Trophoblast cell (in vitro differentiated cells and primary cell): ENCODE data around the gene TACC2.

ENCODE experiments used
- DNase-seq, 2 donors: peaks; one replicate each; pipeline ENCODE4 v3.0.0-alpha.2; 2016
- H2AFZ ChIP-seq: 2 replicates; pipeline ENCODE4 v1.6.1; 2013; ENCODE audit warnings: low read length, moderate library complexity, mild to moderate bottlenecking; ENCODE audit not compliant: insufficient read depth, poor library complexity
- H2AK5ac ChIP-seq: 2 replicates; pipeline ENCODE4 v1.6.1; 2013; ENCODE audit warnings: mild to moderate bottlenecking, low read length
- H2BK120ac ChIP-seq: 2 replicates; pipeline ENCODE4 v1.6.1; 2013; ENCODE audit warnings: low read length, mild to moderate bottlenecking, moderate library complexity; ENCODE audit not compliant: insufficient read depth, poor library complexity
- H2BK12ac ChIP-seq: 2 replicates; pipeline ENCODE4 v1.6.1; 2013; ENCODE audit warnings: mild to moderate bottlenecking, low read length, moderate library complexity
- H2BK5ac ChIP-seq: 2 replicates; pipeline ENCODE4 v1.6.1; 2013; ENCODE audit warnings: low read length, low read depth, moderate library complexity, mild to moderate bottlenecking; ENCODE audit not compliant: poor library complexity
- H3K14ac ChIP-seq: 2 replicates; pipeline ENCODE4 v1.6.1; 2013; ENCODE audit warnings: mild to moderate bottlenecking, low read length
- H3K18ac ChIP-seq: 2 replicates; pipeline ENCODE4 v1.6.1; 2013; ENCODE audit warnings: mild to moderate bottlenecking, low read length
- H3K23ac ChIP-seq: 2 replicates; pipeline ENCODE4 v1.6.1; 2013; ENCODE audit warnings: low read length
- H3K27ac ChIP-seq: 2 replicates; pipeline ENCODE4 v1.5.1; 2013; ENCODE audit warnings: low read depth, mild to moderate bottlenecking, inconsistent platforms, low read length, moderate library complexity
- H3K27me3 ChIP-seq: 2 replicates; pipeline ENCODE4 v1.6.1; 2013; ENCODE audit warnings: inconsistent platforms, mild to moderate bottlenecking, low read length, moderate library complexity; ENCODE audit not compliant: insufficient read depth
- H3K36me3 ChIP-seq, 2 experiments: 1 replicate in 1 of 2; 2 replicates in 1 of 2; pipeline ENCODE4 v1.6.1; 2013; ENCODE audit warnings: low read length in 2 of 2, mild to moderate bottlenecking in 2 of 2, moderate library complexity in 1 of 2; ENCODE audit not compliant: insufficient read depth in 2 of 2, control insufficient read depth in 1 of 2
- H3K4ac ChIP-seq: 2 replicates; pipeline ENCODE4 v1.6.1; 2013; ENCODE audit warnings: low read depth, mild to moderate bottlenecking, low read length, moderate library complexity
- H3K4me1 ChIP-seq, 2 experiments: 1 replicate in 1 of 2; 2 replicates in 1 of 2; pipeline ENCODE4 v1.6.1; 2013; ENCODE audit warnings: low read length in 2 of 2, mild to moderate bottlenecking in 2 of 2, moderate library complexity in 1 of 2; ENCODE audit not compliant: insufficient read depth in 2 of 2, control insufficient read depth in 1 of 2
- H3K4me2 ChIP-seq: 2 replicates; pipeline ENCODE4 v1.6.1; 2013; ENCODE audit warnings: inconsistent platforms, mild to moderate bottlenecking, low read length, moderate library complexity
- H3K4me3 ChIP-seq: 2 replicates; pipeline ENCODE4 v1.5.1; 2013; ENCODE audit warnings: mild to moderate bottlenecking, low read depth, low read length, inconsistent platforms
- H3K79me1 ChIP-seq: one replicate; pipeline ENCODE4 v1.6.1; 2013; ENCODE audit warnings: low read length
- H3K79me2 ChIP-seq: 2 replicates; pipeline ENCODE4 v1.6.1; 2013; ENCODE audit warnings: low read length, mild to moderate bottlenecking; ENCODE audit not compliant: control insufficient read depth, insufficient read depth, poor library complexity
- H3K9ac ChIP-seq: 2 replicates; pipeline ENCODE4 v1.6.1; 2013; ENCODE audit warnings: mild to moderate bottlenecking, low read length
- H3K9me3 ChIP-seq: 2 replicates; pipeline ENCODE4 v1.6.1; 2013; ENCODE audit warnings: low read depth, mild to moderate bottlenecking, control low read depth, inconsistent platforms, low read length; ENCODE audit not compliant: insufficient read depth
- H4K12ac ChIP-seq: 2 replicates; pipeline ENCODE4 v1.6.1; 2013; ENCODE audit warnings: low read depth, mild to moderate bottlenecking, low read length, moderate library complexity
- H4K8ac ChIP-seq: 2 replicates; pipeline ENCODE4 v1.6.1; 2013; ENCODE audit warnings: low read depth, mild to moderate bottlenecking, low read length, moderate library complexity
- H4K91ac ChIP-seq: one replicate; pipeline ENCODE4 v1.6.1; 2013; ENCODE audit warnings: low read depth, mild to moderate bottlenecking, low read length, moderate library complexity
- WGBS: extraction: QIAGEN DNeasy Blood & Tissue Kit; methylation state at CpG from one replicate; pipeline ENCODE4 v1.1.7; 2013; ENCODE audit warnings: missing lambda C conversion rate; ENCODE audit not compliant: insufficient read length, insufficient coverage; ENCODE audit errors: extremely low coverage; 5-methylcytosine and 5-hydroxymethylcytosine counted together

Gene TACC2

GRCh38 chr10:122255509-122256301 lies 266.7 kb downstream of the TACC2 start:
- H4K8ac ChIP-seq: no peak overlapping the region
- no peak overlapping the region for H3K27ac ChIP-seq
- no peak overlapping the region for H3K9ac ChIP-seq
- H4K91ac ChIP-seq: no peak overlapping the region
- H4K12ac ChIP-seq: no peak overlapping the region
- H3K4ac ChIP-seq: no peak overlapping the region
- no peak overlapping the region for H3K18ac ChIP-seq
- DNase-seq: no peak
- H3K23ac ChIP-seq: no peak overlapping the region
- H3K79me1 ChIP-seq: no peaks in the 10 kb centered on the region
- no peaks in the 10 kb centered on the region for H3K27me3 ChIP-seq
- no peak overlapping the region for H3K4me3 ChIP-seq
- no peaks in the 10 kb centered on the region for H3K9me3 ChIP-seq
- no peaks in the 10 kb centered on the region for H3K79me2 ChIP-seq
- H2BK5ac ChIP-seq: no peak overlapping the region
- H2BK120ac ChIP-seq: no peak overlapping the region
- H3K4me2 ChIP-seq: no peak overlapping the region
- H3K36me3 ChIP-seq: no peaks in the 10 kb centered on the region
- H3K14ac ChIP-seq: no peak overlapping the region
- H2AFZ ChIP-seq: no peak overlapping the region
- H3K4me1 ChIP-seq: peaks cover 0 to 2% of the 10 kb centered on the region in 2 experiments
- WGBS: no CpG with 5 or more reads among the region's 14 CpGs
- no peak overlapping the region for H2BK12ac ChIP-seq
- H2AK5ac ChIP-seq: no peak overlapping the region

DNA sequence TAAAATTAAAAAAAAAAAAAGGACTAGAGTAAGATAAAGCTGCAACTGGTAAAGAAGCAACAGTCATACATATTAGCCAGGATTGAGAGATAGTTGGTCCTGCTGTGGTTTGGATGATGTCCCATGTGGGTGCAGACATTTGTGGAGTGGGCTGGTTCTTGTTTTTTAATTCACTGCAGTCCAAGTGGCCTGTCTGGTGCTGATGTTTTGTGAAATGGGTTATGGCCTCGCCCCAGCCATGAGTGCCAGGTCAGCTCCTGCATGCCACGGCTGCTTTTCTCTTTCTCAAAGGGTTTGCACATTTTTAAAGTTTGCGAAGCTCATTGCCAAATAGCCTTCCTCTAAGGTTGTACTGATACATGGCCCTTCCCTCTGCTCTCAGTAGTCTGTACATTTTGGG lies 268.1 kb downstream of the TACC2 start:
- H3K9ac ChIP-seq: no peak overlapping the region
- H3K23ac ChIP-seq: no peak overlapping the region
- no peaks in the 10 kb centered on the region for H3K9me3 ChIP-seq
- H3K4me2 ChIP-seq: no peak overlapping the region
- H4K91ac ChIP-seq: no peak overlapping the region
- H3K36me3 ChIP-seq: no peaks in the 10 kb centered on the region
- no peaks in the 10 kb centered on the region for H3K79me1 ChIP-seq
- H3K4ac ChIP-seq: no peak overlapping the region
- no peak overlapping the region for H4K8ac ChIP-seq
- H3K4me1 ChIP-seq: peaks cover 0 to 2% of the 10 kb centered on the region in 2 experiments
- H3K4me3 ChIP-seq: no peak overlapping the region
- H3K18ac ChIP-seq: no peak overlapping the region
- H2AFZ ChIP-seq: no peak overlapping the region
- no peak overlapping the region for H4K12ac ChIP-seq
- H2BK12ac ChIP-seq: no peak overlapping the region
- no peaks in the 10 kb centered on the region for H3K79me2 ChIP-seq
- no peak overlapping the region for H3K14ac ChIP-seq
- WGBS: no CpG with 5 or more reads among the region's 3 CpGs
- H2BK5ac ChIP-seq: no peak overlapping the region
- H3K27ac ChIP-seq: no peak overlapping the region
- no peak overlapping the region for H2AK5ac ChIP-seq
- H3K27me3 ChIP-seq: no peaks in the 10 kb centered on the region
- DNase-seq: peak in 1 of 2 donors; percentile 31
- no peak overlapping the region for H2BK120ac ChIP-seq

GRCh38 chr10:122258136-122259074 lies 269.4 kb downstream of the TACC2 start:
- Histone ChIP-seq H4K8ac (no peak overlapping the region), H3K4me3 (no peak overlapping the region), H3K36me3 (no peaks in the 10 kb centered on the region), H3K4me2 (no peak overlapping the region), H3K27ac (no peak overlapping the region), H3K27me3 (no peaks in the 10 kb centered on the region), H3K14ac (no peak overlapping the region), H4K91ac (no peak overlapping the region), H3K79me2 (no peaks in the 10 kb centered on the region), H2BK12ac (no peak overlapping the region), H2BK120ac (no peak overlapping the region), H3K23ac (no peak overlapping the region), H3K9me3 (no peaks in the 10 kb centered on the region), H3K4ac (no peak overlapping the region), H3K4me1 (no peaks in the 10 kb centered on the region), H2BK5ac (no peak overlapping the region), H4K12ac (no peak overlapping the region), H3K79me1 (no peaks in the 10 kb centered on the region), H2AFZ (no peak overlapping the region), H3K9ac (no peak overlapping the region), H2AK5ac (no peak overlapping the region), H3K18ac (no peak overlapping the region)
- WGBS: no CpG with 5 or more reads among the region's 25 CpGs
- DNase-seq: no peak

DNA sequence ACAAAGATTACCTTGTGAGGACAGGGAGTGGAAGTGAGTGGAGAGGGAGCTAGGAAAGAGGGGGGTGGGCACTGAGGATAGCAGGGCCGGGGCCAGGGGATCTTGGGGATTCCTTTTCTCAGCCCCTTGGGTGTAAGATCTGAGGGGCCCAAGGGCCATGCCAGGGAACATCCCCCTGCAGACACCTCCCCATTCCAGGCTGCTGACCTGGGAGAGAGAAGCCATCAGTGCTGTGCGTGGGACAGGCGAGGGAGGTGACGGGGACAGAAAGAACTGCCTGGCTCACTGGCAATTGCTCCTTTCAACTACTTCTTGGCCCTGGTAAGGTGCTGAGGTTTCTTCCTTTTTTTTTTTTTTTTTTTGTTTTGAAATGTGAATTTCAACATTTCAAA lies 270.1 kb downstream of the TACC2 start:
- H3K9ac ChIP-seq: no peak overlapping the region
- H3K9me3 ChIP-seq: no peaks in the 10 kb centered on the region
- H3K4me2 ChIP-seq: no peak overlapping the region
- no peak overlapping the region for H3K4me3 ChIP-seq
- H3K79me2 ChIP-seq: no peaks in the 10 kb centered on the region
- no peak for DNase-seq
- WGBS: no CpG with 5 or more reads among the region's 4 CpGs
- H2BK5ac ChIP-seq: no peak overlapping the region
- no peak overlapping the region for H2AFZ ChIP-seq
- no peak overlapping the region for H3K18ac ChIP-seq
- H3K27ac ChIP-seq: no peak overlapping the region
- H3K23ac ChIP-seq: no peak overlapping the region
- H3K14ac ChIP-seq: no peak overlapping the region
- H2BK120ac ChIP-seq: no peak overlapping the region
- H4K91ac ChIP-seq: no peak overlapping the region
- H3K27me3 ChIP-seq: no peaks in the 10 kb centered on the region
- H3K36me3 ChIP-seq: no peaks in the 10 kb centered on the region
- H3K4ac ChIP-seq: no peak overlapping the region
- H3K79me1 ChIP-seq: no peaks in the 10 kb centered on the region
- H2BK12ac ChIP-seq: no peak overlapping the region
- H3K4me1 ChIP-seq: no peaks in the 10 kb centered on the region
- no peak overlapping the region for H4K8ac ChIP-seq
- H4K12ac ChIP-seq: no peak overlapping the region
- H2AK5ac ChIP-seq: no peak overlapping the region
